ENCODE measurements around the gene ZNHIT1.
"Not testable (repeated sequence)": the region's sequence is repeated elsewhere in the genome, so short reads cannot be mapped to it uniquely, and the experiment has no call there.

Gene ZNHIT1

GRCh38 chr7:101241443-101242349, 23.7 kb downstream of the ZNHIT1 start:
- no peak for DNase-seq (ENCODE audit: low read depth)

DNA sequence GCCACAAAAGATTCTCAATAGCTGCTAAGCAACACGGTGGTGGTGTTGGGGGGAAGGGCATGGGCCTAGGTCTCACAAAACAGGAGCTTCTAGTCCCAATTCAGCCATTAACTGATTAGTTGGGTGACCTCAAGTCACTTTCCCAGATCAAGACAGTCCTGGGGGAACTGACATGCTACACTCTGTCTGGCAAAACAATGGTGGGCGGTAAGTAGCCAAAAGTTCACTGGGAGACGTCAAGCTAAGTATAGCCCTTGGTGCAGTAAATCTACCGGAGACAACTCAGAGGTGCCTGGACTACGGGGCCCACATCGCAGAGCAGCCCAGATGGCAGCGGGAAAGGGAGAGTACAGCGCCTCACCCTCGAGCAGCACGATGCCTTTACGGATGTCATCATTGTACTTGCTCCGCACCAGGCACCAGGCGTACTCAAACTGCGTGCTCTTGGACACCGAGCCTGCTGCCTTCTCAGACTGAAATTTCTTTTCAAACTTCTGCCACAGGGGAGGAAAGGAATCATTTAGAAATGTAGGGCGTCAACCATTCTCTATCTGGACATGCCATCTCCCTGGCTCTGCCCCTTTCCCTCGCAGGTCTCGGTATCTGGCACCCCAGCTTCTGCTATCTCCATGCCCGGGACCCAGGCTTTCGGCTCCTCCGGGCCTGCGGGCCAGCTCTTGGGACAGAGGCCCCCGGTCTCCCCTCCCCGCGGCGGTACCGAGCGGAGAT, 25.8 kb downstream of the ZNHIT1 start:
- no peak for DNase-seq (ENCODE audit: low read depth)

DNA sequence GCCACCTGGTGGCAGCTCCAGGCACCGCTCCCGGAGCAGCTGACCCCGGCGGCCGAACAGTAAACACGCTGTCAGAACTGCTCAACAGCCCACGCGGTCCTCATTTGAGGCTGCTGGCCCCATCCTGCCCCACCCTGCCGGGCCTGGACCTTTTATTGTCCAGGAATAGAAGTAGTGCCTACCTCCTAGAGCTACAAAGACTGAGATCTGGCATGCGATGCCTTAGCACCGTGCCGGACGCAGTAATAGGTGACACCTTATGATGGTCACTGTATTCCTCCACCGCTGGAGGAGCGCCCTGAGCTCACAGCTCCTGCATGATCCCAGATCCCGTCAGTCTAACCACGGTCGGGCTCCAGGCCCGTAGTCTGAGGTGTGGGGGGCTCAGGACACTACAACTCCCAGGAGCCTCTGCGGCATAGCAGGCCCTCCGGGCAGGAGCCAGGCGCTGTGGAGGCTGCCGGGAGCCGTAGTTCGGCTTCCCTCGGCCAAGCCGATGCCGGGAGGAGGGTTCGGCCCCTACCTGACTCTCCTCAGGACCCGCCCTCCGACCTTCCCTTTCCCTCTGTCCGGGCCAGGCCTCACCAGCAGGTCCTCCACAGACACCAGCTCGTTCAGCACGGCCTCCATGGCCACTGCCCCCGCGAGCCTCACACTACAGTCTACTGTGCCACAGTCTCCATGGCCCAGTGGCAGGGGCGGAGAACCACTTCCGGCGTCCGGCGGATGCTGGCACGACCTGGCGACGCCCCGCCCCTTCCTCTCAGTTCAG, 26.6 kb downstream of the ZNHIT1 start, which contains the start of gene FIS1:
Gene FIS1, minus strand, starts transcription at position 707 of the 772 bp plus-strand sequence. Its CDS starts 77 bp downstream, at position 630.
- DNase-seq (ENCODE audit: low read depth): peak; percentile 77

DNA sequence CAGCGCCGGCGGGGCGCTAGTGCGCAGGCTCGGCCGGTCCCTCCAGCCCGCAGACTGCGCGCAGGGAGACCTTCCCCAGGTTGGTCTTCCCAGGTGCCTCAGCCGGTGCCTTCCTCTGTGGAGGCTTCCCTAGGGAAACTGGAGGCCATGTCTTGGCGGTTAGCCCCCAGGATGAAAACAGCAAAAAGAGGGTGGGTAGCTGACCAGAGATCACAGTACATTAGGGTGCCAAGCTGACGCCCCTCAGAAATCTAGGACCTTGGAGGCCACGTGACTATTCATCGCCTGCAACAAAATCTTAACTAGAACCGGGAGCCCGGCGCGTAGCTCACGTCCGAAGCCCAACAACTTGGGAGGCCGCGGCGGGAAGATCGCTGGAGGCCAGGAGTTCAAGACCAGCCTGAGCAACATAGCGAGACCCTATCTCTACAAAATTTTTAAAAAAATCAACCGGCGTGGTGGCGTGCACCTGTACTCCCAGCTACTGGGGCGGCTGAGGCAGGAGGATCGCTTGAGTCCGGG, 27.2 kb downstream of the ZNHIT1 start:
- DNase-seq (ENCODE audit: low read depth): no peak

DNA sequence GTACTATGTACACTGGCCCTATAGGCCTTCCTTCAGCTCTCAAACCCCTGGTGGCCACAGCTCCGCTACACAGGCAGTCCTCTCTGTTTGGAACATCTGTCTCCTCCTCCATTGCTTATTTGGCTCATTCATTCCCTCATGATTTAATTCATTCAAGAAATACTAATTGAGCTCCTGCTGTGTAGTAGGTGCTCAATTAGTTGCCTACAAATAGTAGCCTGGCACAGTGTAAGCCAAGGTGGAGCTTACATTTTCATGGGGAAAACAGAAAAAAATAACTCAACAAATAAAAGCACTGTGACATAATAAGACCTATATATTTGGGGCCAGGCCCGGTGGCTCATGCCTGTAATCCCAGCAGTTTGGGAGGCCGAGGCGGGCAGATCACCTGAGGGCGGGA, 30.3 kb downstream of the ZNHIT1 start:
- DNase-seq (ENCODE audit: low read depth): no peak

DNA sequence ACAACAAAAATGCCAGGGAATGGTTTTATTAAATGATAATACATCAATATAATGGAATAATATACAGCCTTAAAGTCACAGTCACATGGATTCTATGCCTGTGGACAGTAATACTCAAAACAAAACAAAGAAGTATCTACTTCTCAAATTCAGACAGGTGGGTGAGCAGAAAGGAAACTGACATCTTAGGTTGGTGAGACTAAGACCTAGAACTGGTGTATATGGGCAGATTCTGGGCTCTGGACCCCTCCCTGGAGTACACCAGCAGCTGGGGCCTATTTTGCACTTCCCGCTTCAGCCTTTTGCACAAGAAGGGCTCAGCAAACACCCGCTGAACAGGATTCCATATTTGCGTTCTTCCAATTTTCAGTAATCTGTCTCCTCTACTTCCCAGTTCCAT, 32.4 kb downstream of the ZNHIT1 start:
- DNase-seq (ENCODE audit: low read depth): no peak

DNA sequence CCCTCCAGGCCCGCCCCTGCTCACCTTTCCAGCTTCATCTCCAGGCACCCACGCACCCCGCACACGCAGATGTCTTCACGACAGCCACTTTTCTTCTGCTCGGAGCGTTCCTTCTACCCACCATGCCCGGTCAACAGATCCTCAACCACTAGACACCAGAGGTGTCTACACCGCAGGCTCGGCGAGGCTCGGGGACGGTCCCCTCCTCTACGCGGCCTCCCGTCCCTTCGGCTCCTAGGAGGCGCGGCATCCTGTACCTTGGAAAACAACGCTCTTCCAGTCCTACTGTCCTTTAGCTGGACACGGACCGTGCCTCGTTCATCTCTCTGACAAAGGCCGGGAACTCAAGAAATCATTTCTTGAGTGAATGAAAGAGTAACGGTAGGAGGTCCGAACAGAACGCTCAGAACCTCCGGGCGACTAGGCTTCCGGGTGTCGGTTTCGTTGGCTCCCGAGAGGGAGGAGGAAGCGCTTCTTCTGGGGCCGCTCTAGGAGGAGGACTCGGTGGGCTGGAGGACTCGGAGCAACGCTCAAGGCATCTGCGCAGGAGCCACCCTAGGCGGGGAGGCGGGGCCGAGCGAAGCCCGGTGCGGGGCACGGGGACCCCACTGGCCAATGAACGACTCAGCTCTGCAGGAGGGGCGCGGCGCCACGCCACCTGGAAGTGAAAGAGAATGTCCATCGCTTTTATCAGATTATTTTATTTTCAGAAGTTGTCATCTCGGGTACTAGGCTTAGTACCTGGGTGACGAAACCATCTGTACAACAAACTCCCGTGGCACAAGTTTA, 34.1 kb downstream of the ZNHIT1 start:
- peak; percentile 97 for DNase-seq (ENCODE audit: low read depth)

- DNase-seq (ENCODE audit: low read depth): not testable (repeated sequence)
Measured at GRCh38 chr7:101253199-101253598, 35.2 kb downstream of the ZNHIT1 start.

- DNase-seq (ENCODE audit: low read depth): no peak
Measured at GRCh38 chr7:101255796-101256195, 37.8 kb downstream of the ZNHIT1 start.

- DNase-seq (ENCODE audit: low read depth): peak; percentile 47
Measured at GRCh38 chr7:101258243-101258731, 40.3 kb downstream of the ZNHIT1 start.

DNA sequence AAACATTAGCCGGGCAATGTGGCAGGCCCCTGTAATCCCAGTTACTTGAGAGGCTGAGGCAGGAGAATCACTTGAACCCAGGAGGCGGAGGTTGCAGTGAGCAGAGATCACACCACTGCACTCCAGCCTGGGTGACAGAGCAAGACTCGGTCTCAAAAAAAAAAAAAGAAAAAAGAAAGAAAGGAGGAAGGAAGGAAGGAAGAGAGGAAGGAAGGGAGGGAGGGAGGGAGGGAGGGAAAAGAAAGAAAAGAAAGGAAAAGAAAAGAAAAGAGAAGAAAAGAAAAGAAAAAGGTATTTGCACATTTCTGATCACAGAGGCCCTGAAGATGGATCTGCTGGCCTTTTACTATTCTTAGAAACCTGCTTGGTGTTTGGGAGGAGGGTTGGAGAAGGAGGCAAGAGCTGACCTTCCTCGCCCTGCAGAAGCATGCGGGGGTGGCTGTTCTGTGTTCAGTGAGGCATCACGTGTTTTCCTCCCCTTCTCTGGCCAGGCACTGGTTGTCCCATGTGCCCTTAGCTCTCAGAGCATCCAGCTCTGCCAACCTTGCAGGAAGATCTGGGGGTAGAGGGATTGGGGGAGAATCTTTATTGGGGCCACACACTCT, 46.2 kb downstream of the ZNHIT1 start:
- not testable (repeated sequence) for DNase-seq (ENCODE audit: low read depth)

GRCh38 chr7:101265622-101266516, 47.9 kb downstream of the ZNHIT1 start:
- no peak for DNase-seq (ENCODE audit: low read depth)

DNA sequence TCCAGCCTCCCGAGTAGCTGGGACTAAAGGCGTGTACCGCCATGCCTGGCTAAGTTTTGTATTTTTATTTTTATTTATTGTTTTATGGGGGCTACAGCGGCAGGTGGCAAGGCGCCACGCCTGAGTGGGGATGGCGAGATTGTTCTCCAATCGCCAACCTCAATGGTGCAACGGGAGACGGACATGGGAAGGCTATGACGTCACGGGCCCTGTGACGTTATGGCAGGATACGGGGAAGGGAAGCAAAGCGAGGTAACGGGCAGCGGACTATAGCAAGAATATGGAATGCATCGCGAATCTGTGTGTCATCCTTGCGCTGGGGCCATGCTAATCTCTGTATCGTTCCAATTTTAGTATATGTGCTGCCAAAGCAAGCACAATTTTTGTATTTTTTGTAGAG, 51.7 kb downstream of the ZNHIT1 start:
- no peak for DNase-seq (ENCODE audit: low read depth)

DNA sequence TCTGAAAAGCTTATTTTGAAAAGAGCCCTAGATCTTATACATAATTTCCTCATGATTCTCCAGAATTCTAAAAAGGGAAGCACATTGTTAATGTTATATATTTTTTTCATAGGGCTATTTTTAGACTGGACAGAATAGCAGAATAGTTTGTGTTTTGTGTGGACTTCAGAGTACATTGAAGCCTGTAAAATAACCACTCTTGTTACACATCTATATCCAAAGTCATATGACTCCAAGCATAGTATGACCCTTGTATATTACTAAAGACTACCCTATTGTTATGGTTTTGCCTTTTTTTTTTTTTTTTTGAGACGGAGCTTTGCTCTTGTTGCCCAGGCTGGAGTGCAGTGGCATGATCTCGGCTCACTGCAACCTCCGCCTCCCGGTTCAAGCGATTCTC, 53.1 kb downstream of the ZNHIT1 start:
- DNase-seq (ENCODE audit: low read depth): no peak

DNA sequence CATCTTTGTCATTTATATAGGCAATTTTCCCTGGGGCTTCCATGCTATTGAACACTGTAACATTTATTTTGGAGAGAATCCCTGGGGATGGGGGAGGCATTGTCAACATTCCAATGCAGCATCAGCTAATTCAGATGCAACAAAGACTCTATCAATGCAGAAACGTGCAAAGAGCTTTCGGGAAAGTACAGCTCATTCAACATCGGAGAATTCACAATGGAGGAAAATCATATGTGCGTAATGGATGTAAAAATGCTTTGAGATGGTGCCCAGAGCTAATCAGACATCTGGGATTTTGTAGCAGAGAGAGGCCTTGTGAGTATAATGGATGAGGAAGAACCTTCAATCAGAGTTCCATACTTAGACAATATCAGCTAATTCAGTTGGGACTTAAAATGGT, 55.2 kb downstream of the ZNHIT1 start:
- DNase-seq (ENCODE audit: low read depth): no peak
